ENCODE measurements around the gene MINDY4.

MINDY4 gene

DNA sequence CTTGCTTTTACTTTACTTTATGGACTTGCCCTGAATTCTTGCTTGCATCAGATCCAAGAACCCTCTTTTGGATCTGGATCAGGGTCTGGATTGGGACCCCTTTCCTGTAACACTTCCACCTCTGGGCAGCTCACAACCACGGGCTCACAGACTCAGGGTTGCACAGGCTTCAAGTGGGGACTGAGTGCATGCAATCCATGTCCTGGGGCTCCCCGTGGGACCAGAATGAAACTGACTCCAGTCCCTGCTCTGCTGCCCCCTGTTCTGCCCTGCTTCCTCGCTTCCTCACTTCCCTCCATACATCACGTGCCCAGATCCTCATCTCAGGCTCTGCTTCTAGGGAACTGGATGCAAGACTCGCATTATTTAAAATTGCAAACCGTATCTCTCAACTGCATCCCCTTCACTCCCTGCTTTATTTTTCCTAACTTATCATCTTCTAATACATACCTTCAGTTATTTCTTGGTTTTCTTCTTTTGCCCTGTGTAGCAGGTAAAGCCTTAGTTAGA, 42.6 kb upstream of the MINDY4 start:
- no peak overlapping the region for H3K4me3 ChIP-seq (ENCODE audit: low read length)
- DNase-seq (ENCODE audit: low read depth) = no peak
- no peak for TF ChIP-seq CTCF (conservative IDR thresholded peaks at IDR 0.05; ENCODE audit: low read length)

GRCh38 chr7:30729642-30730041, 41.6 kb upstream of the MINDY4 start:
- TF ChIP-seq CTCF (conservative IDR thresholded peaks at IDR 0.05; ENCODE audit: low read length) = no peak
- DNase-seq (ENCODE audit: low read depth) = no peak
- no peak overlapping the region for H3K4me3 ChIP-seq (ENCODE audit: low read length)

- H3K4me3 ChIP-seq (ENCODE audit: low read length) = no peak overlapping the region
- DNase-seq (ENCODE audit: low read depth) = no peak
- TF ChIP-seq CTCF (conservative IDR thresholded peaks at IDR 0.05; ENCODE audit: low read length) = no peak
Measured at GRCh38 chr7:30730097-30730496, 41.1 kb upstream of the MINDY4 start.

DNA sequence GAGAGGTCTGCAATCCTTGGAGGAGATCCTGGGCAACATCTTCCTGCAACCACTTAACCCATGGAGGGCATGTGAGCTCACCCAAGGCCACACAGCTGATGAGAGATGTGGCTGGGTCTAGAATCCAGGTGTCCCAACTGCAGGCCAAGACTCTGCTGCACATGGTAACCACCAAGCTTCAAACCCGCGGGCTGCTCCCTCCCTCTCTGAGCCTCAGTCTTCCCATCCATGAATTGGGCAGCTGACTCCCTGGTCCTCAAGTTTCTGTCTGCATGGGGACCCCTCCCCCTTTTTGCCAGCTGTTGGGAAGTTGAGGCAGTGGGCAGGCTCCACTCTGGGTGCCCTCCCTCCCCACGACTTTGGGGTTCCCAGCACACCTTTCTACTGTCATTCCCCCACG, 40.2 kb upstream of the MINDY4 start:
- no peak for DNase-seq (ENCODE audit: low read depth)
- no peak for TF ChIP-seq CTCF (conservative IDR thresholded peaks at IDR 0.05; ENCODE audit: low read length)
- no peak overlapping the region for H3K4me3 ChIP-seq (ENCODE audit: low read length)

DNA sequence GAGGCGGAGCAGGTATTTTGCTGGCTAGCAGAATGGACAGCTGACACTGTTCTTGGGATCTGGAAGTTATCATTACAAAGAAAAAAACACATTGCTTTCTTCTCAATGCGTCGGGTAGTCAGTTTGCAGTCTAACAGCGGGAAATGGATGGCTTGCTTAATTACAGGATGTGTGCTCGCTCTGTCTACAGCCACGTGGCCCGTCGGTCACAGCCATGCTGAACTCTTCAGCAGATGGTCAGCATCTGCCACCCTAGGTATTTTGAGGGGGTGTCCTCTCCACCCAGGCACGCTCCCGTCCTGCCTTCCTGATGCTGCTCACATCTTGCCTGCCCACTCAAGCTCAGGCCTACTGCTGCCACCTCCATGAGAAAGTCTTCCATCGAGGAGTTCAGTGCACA, 39.6 kb upstream of the MINDY4 start:
- no peak overlapping the region for H3K4me3 ChIP-seq (ENCODE audit: low read length)
- TF ChIP-seq CTCF (conservative IDR thresholded peaks at IDR 0.05; ENCODE audit: low read length) = no peak
- DNase-seq (ENCODE audit: low read depth) = peak; percentile 17

DNA sequence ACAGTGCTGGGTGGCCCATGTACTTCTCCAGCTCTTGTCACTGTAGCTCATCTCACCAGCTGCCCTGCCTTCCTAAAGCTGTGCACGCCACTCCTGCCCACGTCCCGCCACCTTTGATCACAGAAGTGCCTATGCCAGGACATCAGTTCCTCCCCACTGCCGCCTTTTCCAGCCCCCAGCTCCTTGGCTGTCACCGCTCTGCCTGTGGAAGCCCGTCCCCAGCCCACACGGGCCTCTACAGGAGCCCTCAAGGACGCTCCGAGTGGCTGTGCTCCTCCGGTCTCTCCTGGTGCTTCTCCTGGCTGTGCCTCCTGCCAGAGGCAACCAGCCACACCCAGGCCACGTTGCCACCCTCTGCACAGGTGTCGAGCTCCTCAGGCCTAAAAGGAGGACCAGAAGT, 38.6 kb upstream of the MINDY4 start:
- H3K4me3 ChIP-seq (ENCODE audit: low read length) = no peak overlapping the region
- no peak for DNase-seq (ENCODE audit: low read depth)
- TF ChIP-seq CTCF (conservative IDR thresholded peaks at IDR 0.05; ENCODE audit: low read length) = no peak

- no peak for TF ChIP-seq CTCF (conservative IDR thresholded peaks at IDR 0.05; ENCODE audit: low read length)
Measured at GRCh38 chr7:30733216-30733615, 38.0 kb upstream of the MINDY4 start.

More at GRCh38 chr7:30733216-30733615, 38.0 kb upstream of the MINDY4 start:
- DNase-seq (ENCODE audit: low read depth) = no peak
- no peak overlapping the region for H3K4me3 ChIP-seq (ENCODE audit: low read length)
